PFSK-1 (cell line): ENCODE data around the gene PGA5.

Experiments used
- POLR2AphosphoS5 ChIP-seq: IDR thresholded peaks from 2 replicates; pipeline ENCODE4 v1.6.1; 2012; ENCODE audit warnings: low read depth, mild to moderate bottlenecking, control low read depth, low read length, moderate library complexity
- REST ChIP-seq, 2 experiments: IDR thresholded peaks; 2 replicates each; pipeline versions ENCODE4 v1.6.1 to v1.8.0; 2011 to 2012; ENCODE audit warnings: low read depth in 2 of 2, low read length in 2 of 2, control low read depth in 1 of 2, inconsistent platforms in 1 of 2, mild to moderate bottlenecking in 1 of 2, moderate library complexity in 1 of 2; ENCODE audit not compliant: insufficient read depth in 1 of 2

GRCh38 chr11:61268588-61269250 is 27.7 kb downstream of the PGA5 start:
- no peak for TF ChIP-seq REST (IDR thresholded peaks at IDR 0.05; ENCODE audit: insufficient read depth in 1 of 2, low read depth in 2 of 2, low read length in 2 of 2)
- no peak for TF ChIP-seq POLR2AphosphoS5
